IMR-90 (cell line): ENCODE measurements around the gene PLCG1. TPM values are rescaled to one million over a fixed set of nuclear protein-coding genes. Genes with fewer than 3 reads are reported as not detected.

ENCODE experiments used
- ATAC-seq: fragments of 200-7000 bp; cut with Tn5 transposase; 2 replicates; pipeline ENCODE4 v1.9.1; 2020; ENCODE audit warnings: low read depth, mild to moderate bottlenecking, moderate library complexity
- BruUV-seq: library from RNA; stranded (reverse); fragments of 400-500 nt; replicated peaks from 2 replicates; lab custom pipeline; 2021; lab: Mats Ljungman, UMichigan
- CTCF ChIA-PET: fragments of 300-600 bp; formaldehyde crosslinking; extraction: SDS; loops from one replicate; lab custom pipeline; 2021; ENCODE audit warnings: antibody characterized with exemption; lab: Yijun Ruan, JAX
- POLR2A ChIA-PET: fragments of 300-600 bp; sonication (Branson Sonifier 250); formaldehyde crosslinking; loops from one replicate; lab custom pipeline; 2022; ENCODE audit warnings: antibody characterized with exemption; ENCODE audit not compliant: unreplicated experiment; lab: Charles Lee
- DNase-seq: peaks from one replicate; pipeline ENCODE4 v3.0.0; 2013
- H2AFZ ChIP-seq: replicated peaks from 2 replicates; pipeline ENCODE3; 2013; ENCODE audit warnings: low read length, mild to moderate bottlenecking; ENCODE audit not compliant: poor library complexity
- H2AK5ac ChIP-seq: 2 replicates; pipeline ENCODE4 v1.6.1; 2013; ENCODE audit warnings: low read depth, low read length, inconsistent platforms
- H2AK9ac ChIP-seq: replicated peaks from 2 replicates; pipeline ENCODE3; 2013; ENCODE audit warnings: mild to moderate bottlenecking, low read depth, low read length, moderate library complexity; ENCODE audit not compliant: poor library complexity
- H2BK120ac ChIP-seq: 2 replicates; pipeline ENCODE4 v1.6.1; 2013; ENCODE audit warnings: low read depth, low read length, inconsistent platforms
- H2BK15ac ChIP-seq: 3 replicates; pipeline ENCODE4 v1.6.1; 2013; ENCODE audit warnings: low read depth, low read length, inconsistent platforms
- H2BK20ac ChIP-seq: 2 replicates; pipeline ENCODE4 v1.6.1; 2013; ENCODE audit warnings: low read depth, mild to moderate bottlenecking, inconsistent platforms, low read length, moderate library complexity
- H2BK5ac ChIP-seq: 2 replicates; pipeline ENCODE4 v1.6.1; 2013; ENCODE audit warnings: mild to moderate bottlenecking, low read depth, low read length, inconsistent platforms; ENCODE audit not compliant: poor library complexity, severe bottlenecking
- H3K14ac ChIP-seq: replicated peaks from 2 replicates; pipeline ENCODE4 v1.6.1; 2013; ENCODE audit warnings: low read depth, low read length, inconsistent platforms
- H3K18ac ChIP-seq: 2 replicates; pipeline ENCODE4 v1.6.1; 2013; ENCODE audit warnings: low read depth, low read length, control low read depth
- H3K23ac ChIP-seq: 2 replicates; pipeline ENCODE4 v1.6.1; 2013; ENCODE audit warnings: low read depth, low read length, inconsistent platforms
- H3K27ac ChIP-seq: 2 replicates; pipeline ENCODE4 v1.5.1; 2013; ENCODE audit warnings: mild to moderate bottlenecking, control low read depth, low read length; ENCODE audit not compliant: insufficient read depth
- H3K27me3 ChIP-seq: 2 replicates; pipeline ENCODE4 v1.6.1; 2013; ENCODE audit warnings: low read length; ENCODE audit not compliant: control insufficient read depth, insufficient read depth
- H3K36me3 ChIP-seq: 2 replicates; pipeline ENCODE4 v1.6.1; 2013; ENCODE audit warnings: low read length, mixed read lengths; ENCODE audit not compliant: control insufficient read depth, insufficient read depth
- H3K4ac ChIP-seq: 2 replicates; pipeline ENCODE4 v1.6.1; 2013; ENCODE audit warnings: low read depth, low read length, inconsistent platforms
- H3K4me1 ChIP-seq: 2 replicates; pipeline ENCODE4 v1.6.1; 2013; ENCODE audit warnings: low read length, mixed read lengths; ENCODE audit not compliant: control insufficient read depth, insufficient read depth
- H3K4me2 ChIP-seq: 2 replicates; pipeline ENCODE4 v1.6.1; 2013; ENCODE audit warnings: low read depth, mild to moderate bottlenecking, control low read depth, low read length, moderate library complexity
- H3K4me3 ChIP-seq: 2 replicates; pipeline ENCODE4 v1.5.1; 2013; ENCODE audit warnings: low read depth, mild to moderate bottlenecking, control low read depth, low read length, moderate library complexity; ENCODE audit not compliant: insufficient read depth
- H3K56ac ChIP-seq: 2 replicates; pipeline ENCODE4 v1.6.1; 2013; ENCODE audit warnings: low read length, inconsistent platforms; ENCODE audit not compliant: insufficient read depth; ENCODE audit errors: extremely low read depth
- H3K79me1 ChIP-seq, 2 experiments: 2 replicates each; pipeline ENCODE4 v1.6.1; 2013; ENCODE audit warnings: low read length in 2 of 2, inconsistent platforms in 1 of 2, low read depth in 1 of 2
- H3K9ac ChIP-seq: 2 replicates; pipeline ENCODE4 v1.6.1; 2013; ENCODE audit warnings: low read depth, low read length, control low read depth
- H3K9me1 ChIP-seq: 2 replicates; pipeline ENCODE4 v1.6.1; 2013; ENCODE audit warnings: low read length, inconsistent platforms; ENCODE audit not compliant: insufficient read depth
- H3K9me3 ChIP-seq: 2 replicates; pipeline ENCODE4 v1.6.1; 2013; ENCODE audit warnings: low read length; ENCODE audit not compliant: control insufficient read depth, insufficient read depth
- H4K20me1 ChIP-seq: 2 replicates; pipeline ENCODE4 v1.6.1; 2013; ENCODE audit warnings: low read length, inconsistent platforms; ENCODE audit not compliant: insufficient read depth
- H4K5ac ChIP-seq: 2 replicates; pipeline ENCODE4 v1.6.1; 2013; ENCODE audit warnings: mild to moderate bottlenecking, low read depth, low read length, control low read depth
- H4K8ac ChIP-seq, 2 experiments: 2 replicates each; pipeline ENCODE4 v1.6.1; 2013; ENCODE audit warnings: low read depth in 2 of 2, low read length in 2 of 2, control low read depth in 1 of 2, inconsistent platforms in 1 of 2
- H4K91ac ChIP-seq: 2 replicates; pipeline ENCODE4 v1.6.1; 2013; ENCODE audit warnings: low read depth, low read length, inconsistent platforms; ENCODE audit not compliant: insufficient read depth
- BHLHE40 ChIP-seq: fragments of 150-350 bp; IDR thresholded peaks from 2 replicates; pipeline ENCODE4 v1.6.1; 2016; ENCODE audit warnings: mild to moderate bottlenecking, low read depth, low read length
- CEBPB ChIP-seq: IDR thresholded peaks from 2 replicates; pipeline ENCODE4 v1.6.1; 2012; ENCODE audit warnings: low read depth, low read length, improper control_type of control experiment
- MAZ ChIP-seq: IDR thresholded peaks from 2 replicates; pipeline ENCODE4 v1.6.1; 2012; ENCODE audit warnings: low read depth, mild to moderate bottlenecking, low read length, improper control_type of control experiment, moderate library complexity, borderline replicate concordance
- MXI1 ChIP-seq: IDR thresholded peaks from 2 replicates; pipeline ENCODE4 v1.6.1; 2012; ENCODE audit warnings: low read depth, mild to moderate bottlenecking, low read length, moderate library complexity, borderline replicate concordance
- NFE2L2 ChIP-seq: fragments of 150-350 bp; IDR thresholded peaks from 2 replicates; pipeline ENCODE4 v1.6.1; 2016; ENCODE audit warnings: low read depth, mild to moderate bottlenecking, low read length
- USF2 ChIP-seq: fragments of 150-350 bp; IDR thresholded peaks from 2 replicates; pipeline ENCODE4 v1.6.1; 2017; ENCODE audit warnings: mild to moderate bottlenecking, antibody characterized with exemption, low read length, low read depth
- WGBS, 2 experiments: methylation state at CpG; one replicate each; pipeline versions ENCODE4 v1.1.5 to v1.1.7; 2013; ENCODE audit warnings: missing lambda C conversion rate in 2 of 2; ENCODE audit not compliant: insufficient read length in 1 of 2; ENCODE audit errors: extremely low coverage in 2 of 2; 5-methylcytosine and 5-hydroxymethylcytosine counted together
- dilution Hi-C: fragments of 300-500 bp; cut with HindIII; formaldehyde crosslinking; loops from one replicate; pipeline ENCODE4 v1.14.3; 2018; ENCODE audit warnings: low sequenced_read_pairs; ENCODE audit not compliant: unreplicated experiment
- in situ Hi-C: fragments of 300-500 bp; cut with MboI; formaldehyde crosslinking; loops from 3 replicates; pipeline ENCODE4 v1.14.3; 2019; ENCODE audit warnings: low sequenced_read_pairs, inconsistent platforms, mixed read lengths
- intact Hi-C: fragments of 100-400 bp; cut with micrococcal nuclease; formaldehyde crosslinking; loops from 2 replicates; pipeline ENCODE4 v1.10.0; 2022
- polyA plus RNA-seq, 3 experiments: library from polyadenylated mRNA; depleted of rRNA; stranded (reverse); fragments of >200 nt; gene quantifications; 2 replicates each; pipeline ENCODE4 v1.2.3, GENCODE V29; 2012; ENCODE audit warnings: low replicate concordance in 1 of 3
- total RNA-seq: library from RNA; depleted of rRNA; stranded (reverse); fragments of >200 nt; gene quantifications from 2 replicates; pipeline ENCODE4 v1.2.3, GENCODE V29; 2012

PLCG1 gene
- total and polyA plus RNA-seq, 2 of the 4 experiments (the other 2 are of a cell fraction): 59.1 to 69.1 TPM

GRCh38 chr20:41204304-41205265 is 67.2 kb downstream of the PLCG1 start:
- Histone ChIP-seq H3K27ac (no peak overlapping the region), H3K79me1 (peaks cover 17 to 54% of the 10 kb centered on the region in 2 experiments), H3K18ac (no peak overlapping the region), H3K9me1 (peaks cover 10% of the 10 kb centered on the region; the same call in 1 of the 2 replicates), H3K4ac (no peak overlapping the region), H3K4me3 (no peak overlapping the region), H2AK5ac (no peak overlapping the region), H3K4me1 (0 out of 2 replicates have a peak, but pooled peaks cover 1% of the 10 kb centered on the region), H4K8ac (no peak overlapping the region), H2BK5ac (no peak overlapping the region), H3K36me3 (peaks cover 31% of the 10 kb centered on the region), H3K9ac (no peak overlapping the region), H3K27me3 (no peaks in the 10 kb centered on the region), H2AFZ (no peak overlapping the region), H4K20me1 (no peaks in the 10 kb centered on the region), H2AK9ac (no peak overlapping the region), H4K91ac (no peak overlapping the region), H2BK20ac (no peak overlapping the region), H3K23ac (no peak overlapping the region), H3K14ac (no peak overlapping the region), H4K5ac (no peak overlapping the region), H2BK15ac (no peak overlapping the region), H3K9me3 (peaks cover 3% of the 10 kb centered on the region), H2BK120ac (no peak overlapping the region), H3K4me2 (no peak overlapping the region), H3K56ac (no peak overlapping the region)
- DNase-seq (no peak), ATAC-seq (no peak)
- CTCF ChIA-PET: no interaction called here
- TF ChIP-seq MAZ (no peak), USF2 (no peak), NFE2L2 (no peak), MXI1 (no peak), CEBPB (no peak), BHLHE40 (no peak)
- BruUV-seq: TSS peak; percentile 48
- in situ Hi-C loops: no loop called here
- POLR2A ChIA-PET: no interaction called here
- WGBS, 2 experiments: 100% methylated on average over 3 of the region's 8 CpGs; no CpG with 5 or more reads in 1 of the 2 experiments
- dilution Hi-C loops: no loop called here
- intact Hi-C loops: no loop called here
